HG03575 (cell line): ENCODE results near the gene THBS3.
"Not testable (repeated sequence)": the region's sequence is repeated elsewhere in the genome, so short reads cannot be mapped to it uniquely, and the experiment has no call there.

ENCODE experiments used
- ATAC-seq: cut with Tn5 transposase; IDR thresholded peaks from one replicate; pipeline ENCODE4 v1.9.1; 2021; ENCODE audit not compliant: unreplicated experiment, insufficient number of reproducible peaks, low FRiP score; ENCODE audit errors: extremely low read depth

The THBS3 gene

GRCh38 chr1:155241069-155241679 is 33.5 kb upstream of the THBS3 start:
- no peak for ATAC-seq

- no peak for ATAC-seq
Measured at GRCh38 chr1:155236451-155236850, 28.8 kb upstream of the THBS3 start.

GRCh38 chr1:155235375-155235774 is 27.7 kb upstream of the THBS3 start:
- not testable (repeated sequence) for ATAC-seq

GRCh38 chr1:155233502-155233901 is 25.8 kb upstream of the THBS3 start:
- ATAC-seq, result not testable (repeated sequence)

- ATAC-seq, result not testable (repeated sequence)
Measured at GRCh38 chr1:155232001-155232978, 24.6 kb upstream of the THBS3 start.

GRCh38 chr1:155231302-155231701 is 23.6 kb upstream of the THBS3 start:
- ATAC-seq, result not testable (repeated sequence)

GRCh38 chr1:155228096-155228427 is 20.4 kb upstream of the THBS3 start:
- ATAC-seq, result no peak

GRCh38 chr1:155227261-155228095 is 19.8 kb upstream of the THBS3 start:
- ATAC-seq, result peak; percentile 64

- ATAC-seq, result no peak
Measured at GRCh38 chr1:155226910-155227260, 19.2 kb upstream of the THBS3 start.

- ATAC-seq, result no peak
Measured at GRCh38 chr1:155226188-155226909, 18.7 kb upstream of the THBS3 start.

- ATAC-seq, result not testable (repeated sequence)
Measured at GRCh38 chr1:155225404-155225759, 17.7 kb upstream of the THBS3 start.

- no peak for ATAC-seq
Measured at GRCh38 chr1:155223047-155223446, 15.3 kb upstream of the THBS3 start.

- not testable (repeated sequence) for ATAC-seq
Measured at GRCh38 chr1:155220211-155220965, 12.7 kb upstream of the THBS3 start.

- no peak for ATAC-seq
Measured at GRCh38 chr1:155219592-155220031, 11.9 kb upstream of the THBS3 start.

- no peak for ATAC-seq
Measured at GRCh38 chr1:155218854-155219591, 11.3 kb upstream of the THBS3 start.

- not testable (repeated sequence) for ATAC-seq
Measured at GRCh38 chr1:155214702-155215101, 7.0 kb upstream of the THBS3 start.

GRCh38 chr1:155212051-155212440 is 4.3 kb upstream of the THBS3 start:
- not testable (repeated sequence) for ATAC-seq
